K562 (cell line): ENCODE data around the gene MOB1B. TPM values are rescaled to one million over a fixed set of nuclear protein-coding genes. Genes with fewer than 3 reads are reported as not detected.

Experiments
- BCOR ChIP-seq: fragments of 450-650 bp; IDR thresholded peaks from 2 replicates; pipeline ENCODE4 v1.6.1; 2016
- CEBPG ChIP-seq, 3 experiments: fragments of 200-800 bp in 1 of 3; sonication (Bioruptor generic) in 1 of 3; sonication (generic) in 1 of 3; formaldehyde crosslinking in 1 of 3; IDR thresholded peaks in 2 of 3; conservative IDR thresholded peaks in 1 of 3; 2 replicates each; pipeline versions ENCODE4 v1.6.1 to v1.8.0; 2016 to 2022; ENCODE audit warnings: missing compliant biosample characterization in 2 of 3, missing genetic modification characterization in 2 of 3, mild to moderate bottlenecking in 1 of 3, missing genetic modification reagents in 1 of 3
- CHCHD3 ChIP-seq: fragments of 250-450 bp; sonication (Bioruptor Pico); IDR thresholded peaks from 2 replicates; pipeline ENCODE4 v2.1.2; 2022; ENCODE audit warnings: mild to moderate bottlenecking
- ESRRA ChIP-seq: fragments of 450-650 bp; IDR thresholded peaks from 2 replicates; pipeline ENCODE4 v1.6.1; 2014; ENCODE audit warnings: low read depth, mild to moderate bottlenecking, moderate library complexity, borderline replicate concordance
- JUND ChIP-seq, 2 experiments: IDR thresholded peaks; 2 replicates in 1 of 2; 3 replicates in 1 of 2; pipeline ENCODE4 v1.6.1; 2011; ENCODE audit warnings: borderline replicate concordance in 2 of 2, low read depth in 2 of 2, low read length in 2 of 2, improper control_type of control experiment in 1 of 2, missing biosample characterization in 1 of 2, missing genetic modification characterization in 1 of 2, missing genetic modification reagents in 1 of 2
- ZNF143 ChIP-seq: sonication (generic); formaldehyde crosslinking; IDR thresholded peaks from 2 replicates; pipeline ENCODE4 v1.9.0; 2022; ENCODE audit warnings: mild to moderate bottlenecking, missing genetic modification reagents
- ZNF584 ChIP-seq: fragments of 200-800 bp; sonication (Bioruptor generic); IDR thresholded peaks from 2 replicates; pipeline ENCODE4 v1.6.1; 2016; ENCODE audit warnings: low read depth, mild to moderate bottlenecking, missing genetic modification characterization, missing compliant biosample characterization
- ZNF668 ChIP-seq: fragments of 250-450 bp; sonication (Bioruptor Pico); IDR thresholded peaks from 2 replicates; pipeline ENCODE4 v1.8.0; 2022; ENCODE audit warnings: mild to moderate bottlenecking, inconsistent platforms
- polyA plus RNA-seq, 8 experiments: library from polyadenylated mRNA; depleted of rRNA in 4 of 8; stranded (reverse) in 5 of 8; unstranded in 3 of 8; fragments of >200 nt; fragmentation: Nextera tagmentation in 2 of 8; fragmentation: Illumina TruSeq in 1 of 8; extraction: Ambion mirVana in 2 of 8; extraction: Trizol in 1 of 8; gene quantifications; 2 replicates each; pipeline versions ENCODE4 v1.2.1 to v1.2.3, GENCODE V29; 2011 to 2014; ENCODE audit warnings: inconsistent platforms in 1 of 8, missing spikeins in 1 of 8
- total RNA-seq, 7 experiments: library from RNA; depleted of rRNA in 6 of 7; stranded (reverse); fragments of >200 nt in 6 of 7; fragmentation: Illumina TruSeq in 2 of 7; extraction: Trizol in 2 of 7; gene quantifications; 2 replicates each; pipeline versions ENCODE4 v1.2.1 to v1.2.3, GENCODE V29; 2011 to 2021; ENCODE audit warnings: low replicate concordance in 1 of 7
- TF ChIP-seq, protein P1 (sequence below): fragments of 450-650 bp; IDR thresholded peaks from 2 replicates; pipeline ENCODE4 v1.6.1; 2016; ENCODE audit warnings: missing biosample characterization, missing genetic modification characterization

The MOB1B gene
- total and polyA plus RNA-seq, 9 of the 15 experiments (the other 6 are each of a cell fraction or from before 2014, with no cell fraction given), result 8.4 to 37.8 (median 19.0) TPM

DNA sequence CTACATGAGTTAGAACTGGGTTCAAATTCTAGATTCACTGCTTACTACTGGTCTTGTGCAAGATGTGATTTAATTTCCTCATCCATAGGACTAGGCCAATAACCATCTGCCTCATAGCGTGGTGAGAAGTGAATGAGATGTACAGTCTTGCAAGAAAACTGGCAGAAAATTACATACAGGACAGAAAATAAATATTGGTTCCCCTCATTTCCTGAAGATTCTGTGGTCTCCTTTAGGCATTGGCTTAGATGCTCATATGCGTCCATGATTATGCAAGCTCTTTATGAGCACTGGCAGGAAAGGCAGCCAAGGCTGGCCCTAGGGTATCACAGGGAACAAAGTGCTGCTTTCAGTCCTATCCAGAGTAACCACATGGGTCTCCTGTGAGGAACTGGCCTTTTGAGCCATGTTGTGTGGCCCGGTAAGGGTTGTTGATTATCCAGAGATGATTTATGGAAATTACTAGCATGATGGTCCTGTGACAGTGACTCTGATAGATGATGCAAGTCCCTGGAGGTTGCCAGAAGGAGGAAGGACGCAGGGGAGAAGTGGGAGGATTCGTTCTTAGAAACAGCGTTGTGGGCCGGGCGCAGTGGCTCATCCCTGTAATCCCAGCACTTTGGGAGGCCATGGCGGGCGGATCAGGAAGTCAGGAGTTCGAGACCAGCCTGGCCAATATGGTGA lies 9.9 kb upstream of the MOB1B start (continued):
- TF ChIP-seq ZNF668 (CRISPR knock-in tag) (no peak), CHCHD3 (no peak), ESRRA (peak; percentile 82), BCOR (peak; percentile 38; the same call in 1 of the 2 replicates), ZNF143 (CRISPR knock-in tag) (no peak), CEBPG (CRISPR knock-in tag; IDR thresholded peaks at IDR 0.05) (peak; percentile 93), CEBPG (tag; conservative IDR thresholded peaks at IDR 0.05 in 1 of 2, IDR thresholded peaks at IDR 0.05 in 1 of 2) (peak; percentile 88 to 95), ZNF584 (CRISPR knock-in tag) (0 out of 2 replicates have a peak, but pooled peaks have one; percentile 31), JUND (IDR thresholded peaks at IDR 0.05; ENCODE audit: borderline replicate concordance, low read depth, low read length) (peak; percentile 92), JUND (tag; IDR thresholded peaks at IDR 0.05; ENCODE audit: borderline replicate concordance, low read depth, low read length) (peak; percentile 51; the same call in 1 of the 3 replicates)
- TF ChIP-seq, protein P1, sequence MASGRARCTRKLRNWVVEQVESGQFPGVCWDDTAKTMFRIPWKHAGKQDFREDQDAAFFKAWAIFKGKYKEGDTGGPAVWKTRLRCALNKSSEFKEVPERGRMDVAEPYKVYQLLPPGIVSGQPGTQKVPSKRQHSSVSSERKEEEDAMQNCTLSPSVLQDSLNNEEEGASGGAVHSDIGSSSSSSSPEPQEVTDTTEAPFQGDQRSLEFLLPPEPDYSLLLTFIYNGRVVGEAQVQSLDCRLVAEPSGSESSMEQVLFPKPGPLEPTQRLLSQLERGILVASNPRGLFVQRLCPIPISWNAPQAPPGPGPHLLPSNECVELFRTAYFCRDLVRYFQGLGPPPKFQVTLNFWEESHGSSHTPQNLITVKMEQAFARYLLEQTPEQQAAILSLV (tag), result peak; percentile 54
